GM12892 (cell line): ENCODE measurements around the gene DENND2A.

Experiments
- DNase-seq: peaks from one replicate; pipeline ENCODE4 v3.0.0; 2011; ENCODE audit not compliant: insufficient read length
- FAIRE-seq: peaks from 2 replicates; lab custom pipeline; 2011; peaks lifted over from hg19 to GRCh38; lab: Jason Lieb, UNC
- POLR2A ChIP-seq: IDR thresholded peaks from 2 replicates; pipeline ENCODE4 v1.6.1; 2011; ENCODE audit warnings: low read depth, low read length, control low read depth
- POLR2AphosphoS5 ChIP-seq: IDR thresholded peaks from 2 replicates; pipeline ENCODE4 v1.6.1; 2011; ENCODE audit warnings: low read depth, low read length, control low read depth
- TAF1 ChIP-seq: IDR thresholded peaks from 2 replicates; pipeline ENCODE4 v1.6.1; 2011; ENCODE audit warnings: low read depth, mild to moderate bottlenecking, control low read depth, low read length, borderline replicate concordance

DENND2A gene

GRCh38 chr7:140619176-140619575, 21.4 kb downstream of the DENND2A start:
- no peak for FAIRE-seq
- no peak for DNase-seq
- TF ChIP-seq POLR2AphosphoS5 (no peak), TAF1 (no peak), POLR2A (no peak)

DNA sequence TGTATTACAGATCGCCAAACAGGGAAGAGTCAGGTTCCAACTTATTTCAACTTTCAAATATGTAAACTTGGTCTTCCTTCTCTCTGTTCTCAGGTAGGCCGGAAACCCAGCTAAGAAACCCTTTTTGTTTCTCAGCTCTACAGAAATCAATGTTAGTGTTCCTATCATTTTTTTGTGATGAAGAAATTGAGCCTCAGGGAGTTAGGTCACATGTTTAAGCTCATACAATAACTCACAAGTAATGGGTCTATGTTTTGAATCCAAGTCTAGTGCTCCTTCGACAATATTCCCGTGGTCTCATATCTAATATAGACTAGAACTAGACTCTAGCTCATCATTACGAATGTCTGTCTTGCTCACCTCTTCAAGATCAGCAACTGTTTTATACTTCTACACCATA, 22.3 kb downstream of the DENND2A start:
- FAIRE-seq (no peak), DNase-seq (no peak)
- TF ChIP-seq POLR2AphosphoS5 (no peak), POLR2A (no peak), TAF1 (no peak)

DNA sequence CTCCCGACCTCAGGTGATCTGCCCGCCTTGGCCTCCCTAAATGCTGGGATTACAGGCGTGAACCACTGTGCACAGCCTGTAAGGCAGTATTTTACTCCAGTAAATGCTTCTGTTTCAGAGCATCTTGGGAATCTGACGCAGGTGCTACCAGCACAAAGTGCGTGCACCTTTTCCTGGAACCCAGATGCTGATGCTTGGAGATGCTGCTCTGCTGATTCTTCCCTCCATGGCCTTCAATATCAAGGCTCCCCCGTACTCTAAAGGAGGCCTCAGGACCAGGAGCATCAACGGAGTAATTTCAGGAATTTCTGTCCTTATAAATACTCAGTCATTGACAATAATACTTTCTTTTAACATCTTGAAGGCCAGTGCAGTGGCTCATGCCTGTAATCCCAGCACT, 23.5 kb downstream of the DENND2A start:
- DNase-seq: no peak
- no peak for FAIRE-seq
- TF ChIP-seq POLR2AphosphoS5 (no peak), TAF1 (no peak), POLR2A (no peak)

- no peak for FAIRE-seq
- TF ChIP-seq POLR2AphosphoS5: no peak
- no peak for TF ChIP-seq POLR2A
- TF ChIP-seq TAF1: no peak
- no peak for DNase-seq
Observed at GRCh38 chr7:140616328-140616727, 24.3 kb downstream of the DENND2A start.

GRCh38 chr7:140611641-140612040, 29.0 kb downstream of the DENND2A start:
- DNase-seq: no peak
- TF ChIP-seq POLR2A: no peak
- FAIRE-seq: no peak

DNA sequence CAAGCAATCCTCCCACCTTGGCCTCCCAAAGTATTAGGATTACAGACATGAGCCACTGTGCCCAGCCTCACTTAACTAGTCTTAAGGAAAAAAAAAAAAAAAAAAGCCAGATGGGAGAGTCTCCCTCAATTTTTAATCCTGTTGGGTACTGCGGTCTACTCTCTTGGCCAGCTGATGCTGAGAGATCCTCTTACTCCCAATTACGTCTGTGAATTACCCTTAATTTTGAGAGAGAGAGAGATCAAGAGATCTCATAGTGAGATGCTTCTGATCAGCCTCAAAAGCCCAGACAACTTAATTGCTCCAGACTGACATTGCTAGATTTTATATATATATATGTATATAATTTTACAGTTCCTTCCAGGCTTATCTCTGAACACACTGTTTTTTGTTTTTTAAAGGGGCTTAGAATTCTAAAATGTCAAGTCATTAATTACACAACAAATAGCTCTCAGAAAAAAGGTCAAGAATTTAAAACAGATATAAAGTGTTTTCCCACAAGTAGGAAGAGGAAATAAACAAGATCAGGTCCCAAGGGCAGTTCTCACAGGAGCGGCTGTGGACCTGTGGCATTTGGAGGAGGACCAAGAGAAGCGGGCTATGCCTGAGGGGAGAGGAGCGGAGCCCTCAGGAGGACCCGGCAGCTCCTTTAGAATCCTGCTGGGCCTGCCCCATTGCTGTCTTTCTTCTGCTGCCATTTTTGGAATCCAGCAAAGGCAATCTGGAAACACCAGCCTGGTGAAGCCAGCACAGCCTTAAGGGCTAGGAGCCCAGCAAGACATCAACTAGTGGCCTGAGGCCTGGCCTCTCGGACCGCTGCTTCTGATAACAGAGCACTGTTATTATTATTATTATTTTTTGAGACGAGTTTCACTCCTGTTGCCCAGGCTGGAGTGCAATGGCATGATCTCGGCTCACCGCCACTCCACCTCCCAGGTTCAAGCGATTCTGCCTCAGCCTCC, 30.1 kb downstream of the DENND2A start:
- no peak for TF ChIP-seq POLR2AphosphoS5
- TF ChIP-seq POLR2A: no peak
- no peak for TF ChIP-seq TAF1
- FAIRE-seq: no peak
- DNase-seq: no peak

DNA sequence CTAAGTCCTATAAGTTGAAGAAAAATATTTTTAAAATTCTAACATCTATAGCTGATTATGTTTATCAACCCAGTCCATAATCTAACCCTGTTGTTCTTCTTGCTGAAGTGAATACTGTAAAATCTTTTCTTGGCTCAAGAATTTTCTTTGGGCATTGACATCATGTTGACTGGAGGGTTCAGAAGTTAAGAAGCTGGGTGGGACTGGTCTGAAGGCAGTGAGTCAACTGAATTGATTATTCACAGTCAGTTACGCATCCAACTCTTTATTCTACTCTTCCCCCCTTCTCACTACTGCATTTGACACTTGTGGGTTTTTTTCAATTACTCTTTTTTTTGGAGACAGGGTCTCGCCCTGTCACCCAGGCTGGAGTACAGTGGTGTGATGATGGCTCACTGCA, 31.0 kb downstream of the DENND2A start:
- TF ChIP-seq POLR2AphosphoS5: no peak
- no peak for TF ChIP-seq POLR2A
- TF ChIP-seq TAF1: no peak
- no peak for FAIRE-seq
- DNase-seq: no peak

GRCh38 chr7:140607441-140607989, 33.1 kb downstream of the DENND2A start:
- no peak for DNase-seq
- FAIRE-seq: no peak

DNA sequence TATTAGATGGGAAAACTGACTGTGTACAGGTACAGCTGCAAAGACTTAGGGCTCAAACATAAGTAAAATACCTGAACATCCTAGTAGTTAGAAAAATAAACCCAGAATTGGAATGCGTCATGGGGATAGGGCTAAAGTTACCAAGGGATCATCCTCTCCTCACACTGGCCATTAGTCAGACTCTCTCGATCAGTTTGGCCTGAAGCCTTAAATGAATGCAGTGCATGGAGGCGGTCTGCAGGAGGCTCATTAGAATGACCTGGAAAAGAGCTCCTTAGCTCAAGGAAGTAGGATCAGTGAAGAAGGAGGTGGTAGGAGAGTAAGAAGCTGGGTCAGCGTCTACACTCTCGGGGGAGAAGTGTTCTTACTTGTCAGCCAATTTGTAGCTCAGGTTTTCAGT, 35.3 kb downstream of the DENND2A start:
- DNase-seq (no peak), FAIRE-seq (no peak)
- TF ChIP-seq POLR2AphosphoS5 (no peak), POLR2A (no peak), TAF1 (no peak)

More at GRCh38 chr7:140607441-140607989, 33.1 kb downstream of the DENND2A start:
- TF ChIP-seq POLR2AphosphoS5 (no peak), TAF1 (no peak), POLR2A (no peak)

DNA sequence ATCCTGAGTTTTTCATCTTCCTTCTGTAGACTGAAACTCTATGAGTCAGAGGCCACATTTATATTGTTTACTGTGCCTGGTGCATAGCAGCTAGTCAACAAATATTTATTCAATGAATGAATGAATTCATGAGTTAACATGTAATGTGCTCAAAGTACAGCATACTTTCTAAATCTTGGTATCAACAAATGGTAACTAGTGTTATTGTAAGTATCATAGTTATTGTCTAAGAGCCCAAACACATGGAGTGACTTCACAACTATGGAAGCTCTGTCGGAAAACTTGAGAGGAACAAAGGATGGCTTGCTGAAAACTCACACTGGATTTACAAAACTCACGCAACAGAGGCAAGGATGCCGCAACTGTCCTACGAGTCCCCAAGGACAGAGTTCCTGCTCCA, 35.9 kb downstream of the DENND2A start:
- TF ChIP-seq POLR2A: no peak
- TF ChIP-seq POLR2AphosphoS5: no peak
- TF ChIP-seq TAF1: no peak
- no peak for FAIRE-seq
- no peak for DNase-seq

DNA sequence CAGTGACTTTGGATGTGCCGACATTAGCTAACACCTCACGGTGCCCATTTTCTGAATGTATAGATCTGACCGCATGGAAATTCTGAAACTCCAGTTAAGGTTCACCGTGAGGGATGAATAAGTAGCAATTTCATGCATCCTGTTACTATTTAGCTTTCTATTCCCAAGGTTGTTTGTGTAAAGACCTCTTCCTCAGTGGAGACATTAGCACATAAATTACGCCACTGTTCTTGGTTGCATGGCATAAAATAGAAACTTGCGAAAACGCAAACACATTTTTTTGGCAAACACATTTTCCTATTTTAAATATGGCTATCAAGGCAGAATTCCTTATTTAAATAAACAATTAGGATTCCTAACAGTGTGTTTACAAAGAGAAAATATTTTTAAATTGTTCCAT, 36.5 kb downstream of the DENND2A start:
- no peak for TF ChIP-seq POLR2AphosphoS5
- no peak for TF ChIP-seq POLR2A
- TF ChIP-seq TAF1: no peak
- FAIRE-seq: no peak
- DNase-seq: no peak

GRCh38 chr7:140601566-140602174, 38.9 kb downstream of the DENND2A start:
- DNase-seq (no peak), FAIRE-seq (no peak)
- TF ChIP-seq POLR2AphosphoS5: no peak
- TF ChIP-seq POLR2A: no peak
- no peak for TF ChIP-seq TAF1

DNA sequence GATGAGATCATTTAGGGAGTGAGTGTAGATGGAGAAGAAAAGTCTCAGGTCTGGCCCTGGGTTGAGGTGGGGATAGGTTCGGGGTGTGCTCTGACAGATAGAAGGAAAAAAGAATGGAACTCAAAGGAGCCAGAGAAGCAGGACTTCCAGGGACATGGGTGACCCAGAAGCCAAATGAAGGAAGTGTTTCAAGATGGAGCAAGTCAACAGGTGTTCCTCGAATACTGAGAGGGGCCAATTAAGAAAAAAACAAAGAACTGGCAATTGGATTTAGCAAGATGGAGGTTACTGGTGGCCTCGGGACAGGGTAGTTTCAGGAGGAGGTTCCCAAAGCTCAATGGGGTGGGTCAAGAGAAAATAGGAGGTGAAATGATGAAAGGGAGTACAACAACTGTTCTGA, 40.3 kb downstream of the DENND2A start:
- TF ChIP-seq POLR2A (no peak), TAF1 (no peak), POLR2AphosphoS5 (no peak)
- no peak for FAIRE-seq
- no peak for DNase-seq
